ENCODE results near the gene RHBDD1. TPM values are rescaled to one million over a fixed set of nuclear protein-coding genes. Genes with fewer than 3 reads are reported as not detected.

The RHBDD1 gene
- total RNA-seq, 4 donors from 2014 or later: 19.5 to 91.5 (median 47.3) TPM

- Histone ChIP-seq H3K4me3 (no peak overlapping the region), H3K27me3 (no peaks in the 10 kb centered on the region), H3K4me1 (no peaks in the 10 kb centered on the region), H3K9me3 (no peaks in the 10 kb centered on the region), H3K36me3 (no peaks in the 10 kb centered on the region), H3K27ac (no peak overlapping the region)
- no peak for TF ChIP-seq CTCF (IDR thresholded peaks at IDR 0.05)
- no peak for TF ChIP-seq POLR2A (IDR thresholded peaks at IDR 0.05)
- intact Hi-C loops (cut with DNase I; ENCODE audit: low total_unique reads): no loop called here
- DNase-seq: no peak
These were observed 57.4 kb downstream of the RHBDD1 start for GRCh38 chr2:226893216-226893615.

DNA sequence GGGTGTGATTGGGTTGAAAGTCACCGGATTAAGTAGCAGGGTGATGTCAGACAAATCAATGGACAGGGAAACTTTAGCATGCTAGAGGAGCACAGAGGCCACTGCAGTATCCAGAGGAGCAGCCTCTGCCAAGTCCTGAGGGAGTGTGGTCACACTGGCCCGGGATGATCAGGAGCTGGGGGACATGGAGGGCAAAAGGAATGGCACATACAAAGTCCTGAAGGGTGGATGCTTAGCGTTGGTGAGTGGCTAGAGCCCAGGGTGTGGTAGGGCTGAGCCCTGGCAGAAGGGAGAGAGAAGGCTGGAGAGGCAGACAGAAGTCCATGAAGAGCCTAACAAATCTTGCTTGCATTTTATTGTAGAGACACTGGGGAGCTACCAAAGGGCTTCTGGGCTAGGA is 58.9 kb downstream of the RHBDD1 start:
- no peak overlapping the region for H3K27ac ChIP-seq
- H3K9me3 ChIP-seq: no peaks in the 10 kb centered on the region
- no peak for TF ChIP-seq CTCF (IDR thresholded peaks at IDR 0.05)
- TF ChIP-seq POLR2A (IDR thresholded peaks at IDR 0.05): no peak
- H3K4me3 ChIP-seq: no peak overlapping the region
- no peaks in the 10 kb centered on the region for H3K27me3 ChIP-seq
- no peaks in the 10 kb centered on the region for H3K36me3 ChIP-seq
- DNase-seq: no peak
- intact Hi-C loops (cut with DNase I; ENCODE audit: low total_unique reads): no loop called here
- no peaks in the 10 kb centered on the region for H3K4me1 ChIP-seq

DNA sequence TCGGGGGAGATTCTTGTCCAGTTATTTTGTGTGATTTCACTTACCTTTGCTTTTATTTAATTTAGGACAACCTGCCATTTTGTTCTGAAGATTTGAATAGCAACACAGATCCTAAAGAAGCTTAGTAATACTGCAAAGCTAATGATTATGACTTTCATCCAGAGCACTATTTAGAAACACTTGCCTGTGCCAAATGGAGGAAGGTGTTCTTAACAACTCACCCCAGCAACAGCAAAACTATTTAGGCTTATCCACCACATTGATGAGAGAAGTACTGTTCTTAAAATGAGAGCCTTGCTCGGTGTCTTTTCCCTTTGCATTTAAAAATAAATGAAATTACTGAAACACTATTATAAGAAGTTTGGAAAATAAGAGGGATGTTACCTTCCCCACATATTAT is 59.7 kb downstream of the RHBDD1 start:
- TF ChIP-seq CTCF (IDR thresholded peaks at IDR 0.05) (no peak), POLR2A (IDR thresholded peaks at IDR 0.05) (no peak)
- Histone ChIP-seq H3K4me1 (no peaks in the 10 kb centered on the region), H3K27ac (no peak overlapping the region), H3K36me3 (no peaks in the 10 kb centered on the region), H3K9me3 (no peaks in the 10 kb centered on the region), H3K4me3 (no peak overlapping the region), H3K27me3 (no peaks in the 10 kb centered on the region)
- no peak for DNase-seq
- intact Hi-C loops (cut with DNase I; ENCODE audit: low total_unique reads): no loop called here

- TF ChIP-seq POLR2A (IDR thresholded peaks at IDR 0.05) (no peak), CTCF (IDR thresholded peaks at IDR 0.05) (no peak)
- Histone ChIP-seq H3K4me1 (no peaks in the 10 kb centered on the region), H3K27me3 (no peaks in the 10 kb centered on the region), H3K9me3 (no peaks in the 10 kb centered on the region), H3K27ac (no peak overlapping the region), H3K4me3 (no peak overlapping the region), H3K36me3 (no peaks in the 10 kb centered on the region)
- intact Hi-C loops (cut with DNase I; ENCODE audit: low total_unique reads): no loop called here
- no peak for DNase-seq
These were observed 62.3 kb downstream of the RHBDD1 start for GRCh38 chr2:226898121-226898520.

DNA sequence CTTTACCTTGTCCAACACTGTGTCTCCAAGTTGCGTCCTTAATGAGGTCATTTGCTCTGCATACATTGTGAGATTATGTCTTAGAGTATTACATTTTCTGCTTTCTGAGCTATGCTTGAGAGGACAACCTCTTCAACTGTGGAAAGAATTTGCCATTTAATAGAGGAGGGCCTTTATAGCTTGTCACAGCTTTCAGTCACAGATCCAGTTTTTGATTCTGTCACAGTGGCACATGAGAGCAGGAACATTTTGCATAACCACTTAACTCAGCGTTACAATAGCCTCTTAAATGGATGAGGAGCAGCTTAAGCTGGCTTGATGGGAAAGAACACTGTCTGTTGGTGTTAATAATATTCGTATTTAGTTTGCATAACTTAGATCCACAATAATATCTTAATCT is 63.0 kb downstream of the RHBDD1 start:
- Histone ChIP-seq H3K36me3 (no peaks in the 10 kb centered on the region), H3K27ac (no peak overlapping the region), H3K4me3 (no peak overlapping the region), H3K27me3 (no peaks in the 10 kb centered on the region), H3K4me1 (no peaks in the 10 kb centered on the region), H3K9me3 (no peaks in the 10 kb centered on the region)
- intact Hi-C loops (cut with DNase I; ENCODE audit: low total_unique reads): no loop called here
- no peak for TF ChIP-seq POLR2A (IDR thresholded peaks at IDR 0.05)
- no peak for TF ChIP-seq CTCF (IDR thresholded peaks at IDR 0.05)
- DNase-seq: no peak

All from uterus (tissue), 4 donors.